Measurements from ENCODE around the gene MMP7. TPM values are rescaled to one million over a fixed set of nuclear protein-coding genes. Genes with fewer than 3 reads are reported as not detected.

The MMP7 gene
- total RNA-seq, 1 donor = 0.43 TPM

DNA sequence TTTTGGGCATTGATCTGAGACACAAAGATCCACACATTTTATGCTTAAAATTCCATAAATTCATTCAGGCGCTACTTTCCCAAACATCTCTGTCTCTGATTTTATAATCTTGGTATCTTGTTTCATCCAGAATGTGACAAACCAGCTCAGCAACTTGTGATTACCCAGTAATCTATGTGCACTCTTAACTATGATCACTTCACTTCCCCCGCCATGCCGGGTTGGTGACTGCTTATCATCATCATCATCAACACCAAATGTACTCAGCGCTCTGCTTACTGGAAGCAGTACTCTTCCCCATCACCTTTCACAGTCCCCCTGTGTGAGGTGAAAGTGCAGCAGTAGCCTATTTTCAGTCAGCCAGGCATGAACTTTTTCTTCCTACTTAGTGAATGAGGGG is 15.2 kb upstream of the MMP7 start:
- TF ChIP-seq, protein P1, sequence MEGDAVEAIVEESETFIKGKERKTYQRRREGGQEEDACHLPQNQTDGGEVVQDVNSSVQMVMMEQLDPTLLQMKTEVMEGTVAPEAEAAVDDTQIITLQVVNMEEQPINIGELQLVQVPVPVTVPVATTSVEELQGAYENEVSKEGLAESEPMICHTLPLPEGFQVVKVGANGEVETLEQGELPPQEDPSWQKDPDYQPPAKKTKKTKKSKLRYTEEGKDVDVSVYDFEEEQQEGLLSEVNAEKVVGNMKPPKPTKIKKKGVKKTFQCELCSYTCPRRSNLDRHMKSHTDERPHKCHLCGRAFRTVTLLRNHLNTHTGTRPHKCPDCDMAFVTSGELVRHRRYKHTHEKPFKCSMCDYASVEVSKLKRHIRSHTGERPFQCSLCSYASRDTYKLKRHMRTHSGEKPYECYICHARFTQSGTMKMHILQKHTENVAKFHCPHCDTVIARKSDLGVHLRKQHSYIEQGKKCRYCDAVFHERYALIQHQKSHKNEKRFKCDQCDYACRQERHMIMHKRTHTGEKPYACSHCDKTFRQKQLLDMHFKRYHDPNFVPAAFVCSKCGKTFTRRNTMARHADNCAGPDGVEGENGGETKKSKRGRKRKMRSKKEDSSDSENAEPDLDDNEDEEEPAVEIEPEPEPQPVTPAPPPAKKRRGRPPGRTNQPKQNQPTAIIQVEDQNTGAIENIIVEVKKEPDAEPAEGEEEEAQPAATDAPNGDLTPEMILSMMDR (IDR thresholded peaks at IDR 0.05; ENCODE audit: insufficient read depth, low read depth, low read length) = no peak
- no peak for DNase-seq (ENCODE audit: low read depth)
- no peak overlapping the region for H3K4me3 ChIP-seq (ENCODE audit: low read depth, low read length)

- TF ChIP-seq, protein P1 (IDR thresholded peaks at IDR 0.05; ENCODE audit: insufficient read depth, low read depth, low read length) = no peak
- no peak for DNase-seq (ENCODE audit: low read depth)
- H3K4me3 ChIP-seq (ENCODE audit: low read depth, low read length) = no peak overlapping the region
These were observed 14.0 kb upstream of the MMP7 start for GRCh38 chr11:102544594-102544993.

GRCh38 chr11:102539567-102539966 is 9.0 kb upstream of the MMP7 start:
- no peak for DNase-seq (ENCODE audit: low read depth)
- H3K4me3 ChIP-seq (ENCODE audit: low read depth, low read length) = no peak overlapping the region
- TF ChIP-seq, protein P1 (IDR thresholded peaks at IDR 0.05; ENCODE audit: insufficient read depth, low read depth, low read length) = no peak

DNA sequence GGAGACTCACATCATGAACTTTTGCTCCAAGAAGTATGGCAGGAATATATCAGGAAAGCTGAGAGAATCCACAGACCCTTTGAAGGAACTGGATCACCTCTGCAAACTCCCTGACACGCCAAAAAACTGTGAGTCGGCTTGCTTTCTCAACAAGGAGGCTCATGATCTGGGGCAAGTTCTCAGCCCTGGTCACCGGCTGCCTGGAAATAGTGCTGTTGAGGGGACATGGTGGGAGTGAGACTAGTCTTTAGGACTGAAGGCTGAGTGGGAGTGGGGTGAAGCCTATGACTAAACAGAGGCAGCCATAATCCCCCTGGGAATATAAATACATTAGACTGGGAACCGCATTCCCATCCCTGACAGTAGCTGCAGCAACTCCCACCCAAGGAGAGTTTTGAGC is 8.4 kb upstream of the MMP7 start:
- TF ChIP-seq, protein P1 (IDR thresholded peaks at IDR 0.05; ENCODE audit: insufficient read depth, low read depth, low read length) = no peak
- H3K4me3 ChIP-seq (ENCODE audit: low read depth, low read length) = no peak overlapping the region
- no peak for DNase-seq (ENCODE audit: low read depth)

GRCh38 chr11:102534261-102534872 is 3.8 kb upstream of the MMP7 start:
- DNase-seq (ENCODE audit: low read depth) = no peak
- TF ChIP-seq, protein P1 (IDR thresholded peaks at IDR 0.05; ENCODE audit: insufficient read depth, low read depth, low read length) = peak; percentile 31
- no peak overlapping the region for H3K4me3 ChIP-seq (ENCODE audit: low read depth, low read length)

DNA sequence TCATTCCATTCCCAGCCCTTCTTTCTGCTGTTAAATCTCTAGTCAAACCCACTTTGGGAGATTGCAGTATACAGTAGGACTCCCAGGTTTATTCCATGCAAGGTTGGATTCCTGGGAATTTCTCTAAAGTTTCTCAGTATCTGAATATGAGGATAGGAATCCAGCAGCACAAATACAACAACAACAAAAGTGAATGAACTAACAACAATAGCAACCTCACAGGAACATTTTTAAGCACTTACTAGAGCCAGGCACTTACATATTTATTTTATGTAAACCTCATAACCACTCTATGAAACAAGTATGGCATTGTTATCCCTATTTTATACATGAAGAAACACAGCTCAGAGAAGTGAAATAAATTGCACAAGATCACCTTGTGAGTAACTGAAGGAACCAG is 1.9 kb downstream of the MMP7 start:
- TF ChIP-seq, protein P1 (IDR thresholded peaks at IDR 0.05; ENCODE audit: insufficient read depth, low read depth, low read length) = no peak
- H3K4me3 ChIP-seq (ENCODE audit: low read depth, low read length) = no peak overlapping the region
- peak; percentile 20 for DNase-seq (ENCODE audit: low read depth)

DNA sequence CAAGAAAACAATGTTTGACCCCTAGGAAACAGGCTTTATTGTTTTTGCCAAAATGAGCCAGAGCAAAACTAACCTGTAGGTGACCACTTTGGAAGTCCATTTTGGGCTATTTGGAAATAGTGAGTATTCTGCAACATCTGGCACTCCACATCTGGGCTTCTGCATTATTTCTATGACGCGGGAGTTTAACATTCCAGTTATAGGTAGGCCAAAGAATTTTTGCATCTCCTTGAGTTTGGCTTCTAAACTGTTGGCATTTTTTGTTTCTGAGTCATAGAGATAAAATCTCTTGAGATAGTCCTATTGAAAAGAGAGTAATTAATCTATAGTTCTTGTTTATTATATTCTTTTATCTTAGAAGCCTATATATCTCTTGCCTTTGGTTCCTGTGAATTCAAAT is 2.9 kb downstream of the MMP7 start:
- TF ChIP-seq, protein P1 (IDR thresholded peaks at IDR 0.05; ENCODE audit: insufficient read depth, low read depth, low read length) = no peak
- DNase-seq (ENCODE audit: low read depth) = peak; percentile 35
- H3K4me3 ChIP-seq (ENCODE audit: low read depth, low read length) = no peak overlapping the region

All from fibroblast of villous mesenchyme (primary cell).